H1 (cell line): ENCODE measurements around the gene EIF3J. TPM values are rescaled to one million over a fixed set of nuclear protein-coding genes. Genes with fewer than 3 reads are reported as not detected.

Source experiments
- CHD7 ChIP-seq: fragments of 300-600 bp; sonication (generic); IDR thresholded peaks from 2 replicates; pipeline ENCODE4 v1.7.1; 2012; ENCODE audit warnings: low read length, moderate library complexity, mild to moderate bottlenecking, inconsistent platforms; ENCODE audit not compliant: insufficient replicate concordance
- CTCF ChIP-seq, 3 experiments: IDR thresholded peaks; 1 replicate in 2 of 3; 2 replicates in 1 of 3; pipeline versions ENCODE4 v1.5.1 to v1.6.1; 2011; ENCODE audit warnings: low read length in 3 of 3, mild to moderate bottlenecking in 3 of 3, inconsistent platforms in 2 of 3, low read depth in 1 of 3, moderate library complexity in 1 of 3; ENCODE audit not compliant: insufficient read depth in 1 of 3; ENCODE audit errors: control extremely low read depth in 1 of 3
- MAX ChIP-seq: IDR thresholded peaks from 2 replicates; pipeline ENCODE4 v1.6.1; 2012; ENCODE audit warnings: inconsistent platforms
- NRF1 ChIP-seq: IDR thresholded peaks from 2 replicates; pipeline ENCODE4 v1.6.1; 2011; ENCODE audit warnings: mild to moderate bottlenecking, low read depth, low read length, improper control_type of control experiment
- POLR2A ChIP-seq, 2 experiments: IDR thresholded peaks; 1 replicate in 1 of 2; 2 replicates in 1 of 2; pipeline ENCODE4 v1.6.1; 2011; ENCODE audit warnings: low read depth in 2 of 2, low read length in 2 of 2, mild to moderate bottlenecking in 2 of 2; ENCODE audit errors: control extremely low read depth in 1 of 2
- POLR2AphosphoS5 ChIP-seq: IDR thresholded peaks from 2 replicates; pipeline ENCODE4 v1.6.1; 2011; ENCODE audit warnings: low read depth, low read length
- POU5F1 ChIP-seq: IDR thresholded peaks from 2 replicates; pipeline ENCODE4 v1.6.1; 2011; ENCODE audit warnings: low read depth, mild to moderate bottlenecking, low read length, moderate library complexity
- SAP30 ChIP-seq: fragments of 300-600 bp; sonication (generic); IDR thresholded peaks from 2 replicates; pipeline ENCODE4 v1.7.1; 2012; ENCODE audit warnings: low read length, moderate library complexity, mild to moderate bottlenecking, inconsistent platforms; ENCODE audit not compliant: insufficient read depth, insufficient replicate concordance
- SIRT6 ChIP-seq: IDR thresholded peaks from one replicate; pipeline ENCODE4 v1.7.1; 2012; ENCODE audit warnings: low read length, inconsistent platforms
- TCF12 ChIP-seq: IDR thresholded peaks from 2 replicates; pipeline ENCODE4 v1.6.1; 2011; ENCODE audit warnings: low read depth, mild to moderate bottlenecking, low read length
- polyA plus RNA-seq, 7 experiments: library from polyadenylated mRNA; depleted of rRNA in 3 of 7; stranded (reverse) in 5 of 7; unstranded in 2 of 7; fragments of >200 nt in 5 of 7; fragments of 200-250 nt in 2 of 7; gene quantifications; 1 replicate in 5 of 7; 2 replicates in 1 of 7; 4 replicates in 1 of 7; pipeline versions ENCODE4 v1.2.1 to v1.2.3, GENCODE V29; 2011 to 2013; ENCODE audit warnings: missing spikeins in 2 of 7, mixed read lengths in 2 of 7
- total RNA-seq: library from RNA; stranded (reverse); fragmentation: NEBNext Ultra II Directional; extraction: Animal tissue kit (Norgen Biotek cat#: 25700); gene quantifications from 2 replicates; pipeline ENCODE4 v1.2.1, GENCODE V29; 2021

Gene EIF3J
- total and polyA plus RNA-seq, 2 of the 8 experiments (the other 6 are each of a cell fraction or from before 2014, with no cell fraction given): 26.8 to 119 TPM

- TF ChIP-seq CHD7 (no peak), POLR2A (IDR thresholded peaks at IDR 0.05; ENCODE audit: control extremely low read depth in 1 of 2, low read depth in 2 of 2, low read length in 2 of 2) (no peak), SAP30 (no peak), TCF12 (no peak), SIRT6 (no peak), NRF1 (no peak), CTCF (IDR thresholded peaks at IDR 0.05; ENCODE audit: control extremely low read depth in 1 of 3, insufficient read depth in 1 of 3, low read depth in 1 of 3, low read length in 3 of 3) (no peak), POLR2AphosphoS5 (no peak), POU5F1 (no peak), MAX (no peak)
Observed at GRCh38 chr15:44530653-44531052, 6.3 kb upstream of the EIF3J start (continued).
